HepG2 (cell line): ENCODE data around the gene GLRX2. TPM values are rescaled to one million over a fixed set of nuclear protein-coding genes. Genes with fewer than 3 reads are reported as not detected.
A peak's percentile ranks its signal among the peaks of the same experiment; 100 is the strongest.

Source experiments
- ATAC-seq: fragments of 200-7000 bp; cut with Tn5 transposase; 3 replicates; pipeline ENCODE4 v1.9.1; 2020; ENCODE audit warnings: mild to moderate bottlenecking, moderate library complexity
- BruUV-seq: library from RNA; stranded (reverse); fragments of 400-500 nt; replicated peaks from 2 replicates; lab custom pipeline; 2021; lab: Mats Ljungman, UMichigan
- CTCF ChIA-PET: fragments of 300-600 bp; formaldehyde crosslinking; extraction: SDS; loops from one replicate; lab custom pipeline; 2021; ENCODE audit warnings: low total read pairs, inconsistent platforms, low intra/inter-chr PET ratio; lab: Yijun Ruan, JAX
- POLR2A ChIA-PET: fragments of 350-600 bp; sonication (Branson Sonifier 250); formaldehyde crosslinking; loops from one replicate; lab custom pipeline; 2020; ENCODE audit warnings: antibody characterized with exemption, inconsistent platforms; lab: Yijun Ruan, JAX
- DNase-seq: peaks from one replicate; pipeline ENCODE4 v3.0.0-alpha.2; 2015; ENCODE audit warnings: low spot score
- FAIRE-seq: peaks from 3 replicates; lab custom pipeline; 2011; peaks lifted over from hg19 to GRCh38; lab: Jason Lieb, UNC
- H2AFZ ChIP-seq: one replicate; pipeline ENCODE4 v1.6.1; 2011; ENCODE audit warnings: low read length, inconsistent platforms
- H3K27ac ChIP-seq: fragments of 300-600 bp; 3 replicates; pipeline ENCODE4 v1.8.0; 2011; ENCODE audit warnings: mixed run types, mild to moderate bottlenecking, mixed read lengths, low read length, inconsistent platforms; ENCODE audit not compliant: insufficient read depth; ENCODE audit errors: extremely low read length
- H3K27me3 ChIP-seq, 2 experiments: fragments of 200-600 bp in 1 of 2; 2 replicates in 1 of 2; 3 replicates in 1 of 2; pipeline versions ENCODE4 v1.6.0 to v1.8.0; 2011; ENCODE audit warnings: low read length in 2 of 2, mild to moderate bottlenecking in 2 of 2, moderate library complexity in 2 of 2, inconsistent platforms in 1 of 2; ENCODE audit not compliant: insufficient read depth in 2 of 2, control insufficient read depth in 1 of 2
- H3K36me3 ChIP-seq, 2 experiments: fragments of 200-600 bp in 1 of 2; replicated peaks in 1 of 2; 2 replicates in 1 of 2; 3 replicates in 1 of 2; pipeline versions ENCODE4 v1.5.1 to v1.8.0; 2011; ENCODE audit warnings: low read length in 2 of 2, inconsistent platforms in 1 of 2; ENCODE audit not compliant: insufficient read depth in 2 of 2, control insufficient read depth in 1 of 2
- H3K4me1 ChIP-seq: 2 replicates; pipeline ENCODE4 v1.5.1; 2012; ENCODE audit warnings: low read length, inconsistent platforms; ENCODE audit not compliant: insufficient read depth
- H3K4me2 ChIP-seq: 2 replicates; pipeline ENCODE4 v1.6.0; 2011; ENCODE audit warnings: low read depth, low read length, inconsistent platforms
- H3K4me3 ChIP-seq, 3 experiments: fragments of 200-600 bp in 1 of 3; sonication (generic), shearing (Covaris generic) in 1 of 3; replicated peaks in 1 of 3; 2 replicates each; pipeline ENCODE4 v1.5.1; 2011 to 2016; ENCODE audit warnings: low read length in 3 of 3, inconsistent platforms in 2 of 3, low read depth in 2 of 3, mild to moderate bottlenecking in 2 of 3, control low read depth in 1 of 3, mixed read lengths in 1 of 3; ENCODE audit not compliant: insufficient read depth in 1 of 3
- H3K79me2 ChIP-seq: one replicate; pipeline ENCODE4 v1.6.1; 2011; ENCODE audit warnings: low read length, inconsistent platforms; ENCODE audit not compliant: insufficient read depth
- H3K9ac ChIP-seq: 2 replicates; pipeline ENCODE4 v1.6.0; 2011; ENCODE audit warnings: mild to moderate bottlenecking, low read depth, low read length, inconsistent platforms; ENCODE audit not compliant: insufficient read depth
- H3K9me3 ChIP-seq: 2 replicates; pipeline ENCODE4 v1.5.1; 2012; ENCODE audit warnings: mild to moderate bottlenecking, low read length
- H4K20me1 ChIP-seq: 2 replicates; pipeline ENCODE4 v1.6.0; 2011; ENCODE audit warnings: inconsistent platforms, mild to moderate bottlenecking, low read length, moderate library complexity; ENCODE audit not compliant: insufficient read depth
- AGO2 ChIP-seq: fragments of 200-400 bp; formaldehyde crosslinking; optimal IDR thresholded peaks from 2 replicates; pipeline ENCODE3; 2017; ENCODE audit warnings: mild to moderate bottlenecking, low read depth, low read length, moderate library complexity
- CREB1 ChIP-seq, 2 experiments: fragments of 450-650 bp in 1 of 2; IDR thresholded peaks; 2 replicates each; pipeline ENCODE4 v1.6.1; 2016 to 2017; ENCODE audit warnings: control low read depth in 1 of 2, mild to moderate bottlenecking in 1 of 2, missing compliant biosample characterization in 1 of 2, missing genetic modification characterization in 1 of 2
- FLYWCH1 ChIP-seq: sonication (generic); formaldehyde crosslinking; IDR thresholded peaks from 2 replicates; pipeline ENCODE4 v1.8.1; 2023; ENCODE audit warnings: mild to moderate bottlenecking, missing genetic modification reagents
- KLF12 ChIP-seq: sonication (generic); formaldehyde crosslinking; IDR thresholded peaks from 2 replicates; pipeline ENCODE4 v1.4.0; 2020; ENCODE audit warnings: missing genetic modification reagents, borderline replicate concordance
- NCOA2 ChIP-seq: sonication (generic); formaldehyde crosslinking; IDR thresholded peaks from 2 replicates; pipeline ENCODE4 v1.8.0; 2022; ENCODE audit warnings: inconsistent platforms
- NONO ChIP-seq, 2 experiments: fragments of 450-650 bp in 1 of 2; sonication (generic) in 1 of 2; formaldehyde crosslinking in 1 of 2; IDR thresholded peaks in 1 of 2; conservative IDR thresholded peaks in 1 of 2; 2 replicates each; pipeline versions ENCODE4 v1.6.1 to v1.8.0; 2017 to 2022; ENCODE audit warnings: mild to moderate bottlenecking in 1 of 2, missing genetic modification reagents in 1 of 2, moderate library complexity in 1 of 2
- SRF ChIP-seq: IDR thresholded peaks from 2 replicates; pipeline ENCODE4 v1.6.1; 2011; ENCODE audit warnings: mild to moderate bottlenecking, low read depth, low read length, moderate library complexity
- ZNF75D ChIP-seq: sonication (generic); formaldehyde crosslinking; IDR thresholded peaks from 2 replicates; pipeline ENCODE4 v1.8.1; 2023; ENCODE audit warnings: missing genetic modification reagents, mild to moderate bottlenecking, borderline replicate concordance
- in situ Hi-C: cut with HindIII; loops from 2 replicates; pipeline ENCODE4 v1.10.0; 2017; ENCODE audit warnings: low pct_unique_long_range_greater_than_20kb; ENCODE audit not compliant: extremely low pct_ligation_motif_present
- intact Hi-C: fragments of 100-400 bp; cut with micrococcal nuclease; formaldehyde crosslinking; loops from one replicate; pipeline ENCODE4 v1.10.0; 2022; ENCODE audit not compliant: unreplicated experiment
- polyA plus RNA-seq, 8 experiments: library from polyadenylated mRNA; depleted of rRNA in 3 of 8; stranded (reverse) in 7 of 8; unstranded in 1 of 8; fragments of >200 nt; fragmentation: Illumina TruSeq in 4 of 8; extraction: Trizol in 4 of 8; gene quantifications; 2 replicates each; pipeline versions ENCODE4 v1.2.1 to v1.2.3, GENCODE V29; 2011 to 2016; ENCODE audit warnings: low read depth in 4 of 8, missing spikeins in 1 of 8, mixed read lengths in 1 of 8; ENCODE audit not compliant: insufficient read depth in 1 of 8
- total RNA-seq, 5 experiments: library from RNA; depleted of rRNA; stranded (reverse); fragments of >200 nt; fragmentation: Illumina TruSeq; extraction: Trizol; gene quantifications; 2 replicates each; pipeline ENCODE4 v1.2.3, GENCODE V29; 2016; ENCODE audit warnings: low read depth in 1 of 5
- TF ChIP-seq, protein P1 (sequence below): sonication (generic); formaldehyde crosslinking; IDR thresholded peaks from 2 replicates; pipeline ENCODE4 v1.5.0; 2020; ENCODE audit warnings: mild to moderate bottlenecking, missing genetic modification reagents

Gene GLRX2
- total and polyA plus RNA-seq, 2 of the 13 experiments (the other 11 are each of a cell fraction or from before 2014, with no cell fraction given) = 11.9 to 39.0 TPM

DNA sequence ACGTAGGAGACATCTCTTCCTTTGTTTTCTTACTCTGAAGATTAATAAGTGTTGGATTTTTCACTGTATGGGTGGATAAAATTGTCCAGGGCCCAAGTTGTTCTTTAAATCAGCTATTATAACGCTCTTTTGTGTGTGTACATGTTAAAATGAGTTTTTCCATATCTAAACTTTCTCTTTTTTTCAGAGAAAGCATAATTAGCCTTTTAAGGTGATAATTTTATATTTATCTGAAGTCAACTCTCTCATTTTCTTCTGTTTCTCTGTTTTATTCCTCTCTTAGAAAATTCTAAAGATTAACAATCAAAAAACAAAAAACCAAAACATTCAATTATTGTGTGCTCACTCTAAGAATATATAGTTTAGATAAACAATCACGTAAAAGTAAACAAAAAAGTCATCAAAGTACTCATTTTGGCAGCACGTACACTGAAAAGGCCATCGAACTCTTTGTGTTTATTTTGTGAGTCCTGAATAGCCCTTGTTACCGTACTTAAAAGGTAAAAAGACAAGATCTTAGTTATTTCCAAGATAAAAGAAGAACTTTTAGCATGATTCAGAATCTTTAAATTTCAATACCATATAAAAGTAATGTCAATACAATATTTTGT lies 9.4 kb upstream of the GLRX2 start (continued):
- TF ChIP-seq, protein P1, sequence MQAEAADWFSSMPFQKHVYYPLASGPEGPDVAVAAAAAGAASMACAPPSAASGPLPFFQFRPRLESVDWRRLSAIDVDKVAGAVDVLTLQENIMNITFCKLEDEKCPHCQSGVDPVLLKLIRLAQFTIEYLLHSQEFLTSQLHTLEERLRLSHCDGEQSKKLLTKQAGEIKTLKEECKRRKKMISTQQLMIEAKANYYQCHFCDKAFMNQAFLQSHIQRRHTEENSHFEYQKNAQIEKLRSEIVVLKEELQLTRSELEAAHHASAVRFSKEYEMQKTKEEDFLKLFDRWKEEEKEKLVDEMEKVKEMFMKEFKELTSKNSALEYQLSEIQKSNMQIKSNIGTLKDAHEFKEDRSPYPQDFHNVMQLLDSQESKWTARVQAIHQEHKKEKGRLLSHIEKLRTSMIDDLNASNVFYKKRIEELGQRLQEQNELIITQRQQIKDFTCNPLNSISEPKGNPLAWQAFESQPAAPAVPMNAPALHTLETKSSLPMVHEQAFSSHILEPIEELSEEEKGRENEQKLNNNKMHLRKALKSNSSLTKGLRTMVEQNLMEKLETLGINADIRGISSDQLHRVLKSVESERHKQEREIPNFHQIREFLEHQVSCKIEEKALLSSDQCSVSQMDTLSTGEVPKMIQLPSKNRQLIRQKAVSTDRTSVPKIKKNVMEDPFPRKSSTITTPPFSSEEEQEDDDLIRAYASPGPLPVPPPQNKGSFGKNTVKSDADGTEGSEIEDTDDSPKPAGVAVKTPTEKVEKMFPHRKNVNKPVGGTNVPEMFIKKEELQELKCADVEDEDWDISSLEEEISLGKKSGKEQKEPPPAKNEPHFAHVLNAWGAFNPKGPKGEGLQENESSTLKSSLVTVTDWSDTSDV (CRISPR knock-in tag) = no peak
- no peak for TF ChIP-seq ZNF75D
- TF ChIP-seq CREB1 (IDR thresholded peaks at IDR 0.05) = no peak
- TF ChIP-seq CREB1 (CRISPR knock-in tag; IDR thresholded peaks at IDR 0.05) = peak; percentile 45
- TF ChIP-seq NCOA2 = peak; percentile 43; the same call in 1 of the 2 replicates

DNA sequence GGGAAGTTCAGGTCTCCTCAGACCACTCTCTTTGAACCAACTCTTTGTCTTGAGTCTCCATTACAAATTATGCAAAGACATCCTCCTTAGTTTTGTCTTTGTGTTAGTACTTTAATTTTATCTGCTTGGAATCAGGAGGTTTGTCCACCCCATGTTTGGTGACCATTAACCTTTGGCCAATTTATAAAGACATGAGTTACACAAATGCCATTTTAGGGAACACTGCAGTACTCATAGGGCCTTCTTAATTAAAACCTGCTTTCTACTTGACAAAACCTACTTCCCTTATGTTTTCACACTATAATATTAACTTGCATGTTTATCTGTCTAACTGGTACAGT lies 8.7 kb upstream of the GLRX2 start:
- H3K27me3 ChIP-seq = no peaks in the 10 kb centered on the region
- TF ChIP-seq NONO (IDR thresholded peaks at IDR 0.05) (no peak), NONO (CRISPR knock-in tag; conservative IDR thresholded peaks at IDR 0.05) (no peak), AGO2 (no peak), KLF12 (no peak), FLYWCH1 (CRISPR knock-in tag) (no peak), SRF (0 out of 2 replicates have a peak, but pooled peaks have one; percentile 12)
- TF ChIP-seq, all 625 proteins: peak for 1
- no peaks in the 10 kb centered on the region for H4K20me1 ChIP-seq
- H3K79me2 ChIP-seq = no peaks in the 10 kb centered on the region
- intact Hi-C loops = no loop called here
- ChIA-PET CTCF (no interaction called here), POLR2A (interaction anchor here (2.8 kb wide), 1 partner anchor 8 kb away, joined by 14 read pairs; the partner anchor contains the start of gene CDC73)
- H3K4me2 ChIP-seq = peak overlapping the region; percentile 30
- peak overlapping the region; percentile 8 to 36 (median 11); a peak in 4 of 6 replicates for H3K4me3 ChIP-seq
- no peaks in the 10 kb centered on the region for H3K36me3 ChIP-seq
- FAIRE-seq (no peak), ATAC-seq (no peak), DNase-seq (no peak)
- H3K9me3 ChIP-seq = no peaks in the 10 kb centered on the region
- peaks cover 78% of the 10 kb centered on the region for H3K4me1 ChIP-seq
- peak overlapping the region; percentile 25; the same call in 1 of the 2 replicates for H3K9ac ChIP-seq
- in situ Hi-C loops = no loop called here
- H3K27ac ChIP-seq = peak overlapping the region; percentile 86
- no TSS peak for BruUV-seq
- H2AFZ ChIP-seq = no peak overlapping the region
